M059J (cell line): ENCODE measurements around the gene SHB. TPM values are rescaled to one million over a fixed set of nuclear protein-coding genes. Genes with fewer than 3 reads are reported as not detected.

Experiments
- DNase-seq: peaks from one replicate; pipeline ENCODE4 v3.0.0-alpha.2; 2012; ENCODE audit warnings: low read depth
- total RNA-seq: library from RNA; depleted of rRNA; stranded (reverse); fragments of >200 nt; shearing (Covaris generic); gene quantifications from 2 replicates; pipeline ENCODE4 v1.2.3, GENCODE V29; 2014

Gene SHB
- total RNA-seq, 1 experiment from 2014 or later, result 25.6 TPM

DNA sequence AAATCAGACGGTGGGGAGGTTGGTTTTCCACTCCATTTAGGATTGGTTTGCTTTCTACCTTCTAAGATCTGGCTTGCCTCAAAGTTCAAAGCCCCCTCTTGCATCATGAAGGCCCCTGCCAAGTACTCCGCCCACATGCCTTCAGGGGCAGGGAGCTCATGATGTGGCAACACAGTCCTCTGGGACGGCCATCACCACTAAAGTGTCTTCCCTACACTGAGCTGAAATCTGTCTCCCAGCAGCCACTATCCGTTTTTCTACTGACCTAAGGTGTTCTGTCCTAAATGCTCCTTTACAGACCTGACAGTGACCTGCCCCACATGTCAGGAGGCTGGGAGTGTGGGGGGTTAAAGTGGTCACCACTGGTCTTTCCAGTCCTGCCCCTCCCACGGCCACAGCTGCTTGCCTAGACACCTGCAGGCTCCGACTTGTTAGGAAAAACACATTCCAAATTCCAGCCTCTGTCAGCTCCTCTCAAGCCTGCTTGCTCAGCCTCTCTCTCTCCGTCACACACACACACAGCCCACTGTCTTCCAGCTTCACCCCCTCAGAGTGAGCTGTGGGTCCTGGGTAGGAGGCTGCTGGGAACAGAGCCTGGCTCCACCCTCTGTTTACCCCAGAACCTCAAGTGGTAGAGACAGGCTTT, 44.9 kb downstream of the SHB start:
- peak; percentile 39 for DNase-seq

DNA sequence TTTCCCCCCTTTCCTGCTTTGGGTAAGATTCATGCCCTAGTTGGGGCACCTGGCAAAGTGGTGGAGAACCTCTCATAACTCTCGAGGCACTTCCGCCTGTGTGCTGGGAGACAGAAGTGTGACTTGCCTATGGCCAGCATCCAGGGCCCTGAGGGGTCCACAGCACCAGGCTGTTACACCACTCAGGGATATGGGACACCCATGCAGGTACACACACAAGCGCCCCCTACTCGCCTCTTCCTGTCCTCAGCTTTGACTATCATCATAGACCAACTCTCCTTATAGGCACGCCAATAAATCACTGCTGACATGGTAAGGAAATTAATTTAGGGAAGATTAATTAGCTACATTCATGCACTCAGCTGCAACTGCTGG, 45.4 kb downstream of the SHB start:
- DNase-seq, result no peak

GRCh38 chr9:38022995-38023394, 46.0 kb downstream of the SHB start:
- no peak for DNase-seq

GRCh38 chr9:38022203-38022895, 46.7 kb downstream of the SHB start:
- DNase-seq, result no peak

DNA sequence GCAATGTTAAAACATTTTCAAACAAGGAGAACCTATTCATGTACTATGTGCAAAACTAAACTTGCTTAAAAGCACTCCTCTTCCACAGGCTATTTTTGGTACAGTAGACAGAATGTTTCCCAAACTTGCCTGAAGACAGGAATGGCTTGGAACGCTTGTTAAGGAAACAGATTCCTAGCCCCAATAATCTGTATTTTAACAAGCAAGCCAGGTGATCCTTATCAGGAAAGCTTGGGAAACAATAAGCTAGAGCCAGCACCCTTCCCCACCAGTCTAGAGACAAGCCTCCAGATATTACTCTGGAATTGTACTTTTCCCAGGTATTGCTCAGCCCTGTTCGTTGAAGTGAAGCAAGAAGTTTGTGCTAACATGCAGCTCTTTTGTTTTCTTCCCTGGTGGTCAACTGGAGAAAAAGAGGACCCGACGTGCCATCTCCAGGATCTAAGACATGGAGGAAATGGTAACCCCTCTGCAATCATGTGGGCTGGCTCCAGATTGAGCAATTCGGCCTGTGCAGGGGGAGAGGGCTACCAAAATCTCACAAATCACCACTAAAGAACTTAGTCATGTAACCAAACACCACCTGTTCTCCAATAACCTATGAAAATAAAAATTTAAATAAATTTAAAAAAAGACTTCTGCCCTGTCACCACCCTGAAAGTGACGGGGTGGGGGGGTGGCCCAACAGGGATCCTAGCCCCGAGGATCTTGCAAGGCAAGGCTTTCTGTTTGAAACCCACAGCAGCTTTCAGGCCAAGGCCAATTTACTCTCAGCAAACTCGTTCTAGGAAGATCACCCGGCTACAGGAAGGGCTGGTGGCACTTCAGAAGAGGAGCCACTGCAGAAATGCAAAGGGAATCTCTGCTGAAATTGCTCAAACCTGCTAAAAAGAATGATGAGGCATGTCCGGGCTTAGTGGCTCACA, 48.6 kb downstream of the SHB start:
- peak; percentile 52 for DNase-seq

GRCh38 chr9:38019731-38020130, 49.3 kb downstream of the SHB start:
- no peak for DNase-seq

DNA sequence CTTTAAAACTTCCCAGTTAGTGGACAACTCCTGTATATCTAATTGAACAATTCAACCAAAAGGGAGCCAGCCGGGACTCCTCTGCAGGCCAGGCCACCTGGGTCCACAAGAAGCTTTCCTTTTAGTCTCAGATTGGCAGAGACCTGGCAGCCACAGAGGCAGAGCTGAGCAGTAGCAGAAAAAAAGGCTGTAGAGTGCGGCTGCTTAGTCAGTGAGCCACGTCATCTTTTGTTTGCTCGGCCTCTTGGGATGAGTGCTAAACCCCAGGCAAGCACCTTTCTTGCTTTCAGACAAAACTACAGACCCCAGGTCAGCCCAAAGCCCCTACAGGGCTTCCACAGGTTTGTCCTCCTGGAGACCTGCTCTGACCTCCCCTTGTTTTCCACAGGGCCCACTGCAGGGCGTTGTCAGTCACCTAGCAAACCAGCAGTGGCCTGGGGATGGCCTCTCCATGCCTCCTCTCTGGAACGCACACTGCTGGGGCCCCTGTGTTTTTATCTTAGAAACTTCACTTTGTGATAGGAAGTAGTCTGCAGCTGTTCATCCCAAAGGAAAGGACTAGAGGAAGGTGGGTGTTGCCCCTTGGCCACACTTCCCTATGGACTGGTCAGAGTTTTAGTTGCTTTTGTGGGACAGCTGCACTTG, 49.9 kb downstream of the SHB start:
- peak; percentile 89 for DNase-seq

DNA sequence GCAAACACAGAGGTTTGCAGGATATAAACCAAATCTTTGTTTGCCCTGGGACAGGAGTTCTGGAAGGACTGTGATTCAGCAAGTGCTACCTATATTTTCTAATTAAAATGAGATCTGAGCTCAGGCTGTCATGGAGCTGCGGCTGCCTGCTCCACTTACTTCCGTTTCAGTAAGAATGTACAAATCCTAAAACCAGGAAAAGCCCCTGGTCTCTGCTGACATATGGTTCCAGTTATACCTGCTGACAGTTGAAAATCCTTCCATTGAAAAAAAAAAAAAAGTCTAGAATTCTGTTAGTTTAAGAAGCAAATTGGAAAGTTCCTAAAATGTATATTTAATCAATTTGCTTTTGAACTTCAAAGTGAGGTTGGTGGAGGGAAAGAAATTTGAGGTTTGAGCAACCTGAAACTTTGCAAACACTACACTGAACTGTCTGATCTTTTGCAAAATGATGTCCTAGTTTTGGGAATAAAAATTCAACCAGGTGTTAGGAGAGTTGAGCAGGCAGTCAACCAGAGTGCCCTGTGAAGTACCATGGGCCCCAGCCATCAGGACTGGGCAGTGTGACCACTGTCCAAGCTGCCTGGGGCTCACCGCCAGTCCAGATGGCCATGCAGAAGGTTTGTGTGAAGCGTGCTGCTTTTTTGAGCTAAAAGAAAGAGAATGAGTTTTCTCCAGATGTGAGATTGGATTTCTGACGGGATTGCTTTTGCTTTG, 50.6 kb downstream of the SHB start:
- DNase-seq, result no peak

DNA sequence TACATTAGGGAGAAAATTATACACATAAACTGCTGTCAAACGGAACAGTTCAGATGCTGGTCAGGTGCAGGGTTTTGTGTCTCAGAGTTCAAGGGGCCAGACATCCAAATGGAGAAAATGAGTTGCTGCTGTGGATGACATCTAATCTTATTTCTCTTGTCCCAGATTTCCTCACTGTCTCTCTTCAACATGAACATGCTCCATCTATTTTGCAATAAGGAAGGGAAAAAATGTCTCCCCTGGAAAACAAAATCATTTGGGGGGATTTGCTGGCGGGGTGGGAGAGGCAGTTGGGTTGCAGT, 51.2 kb downstream of the SHB start:
- DNase-seq, result no peak

- DNase-seq, result peak; percentile 98
These were observed 51.7 kb downstream of the SHB start for GRCh38 chr9:38017149-38017884.

DNA sequence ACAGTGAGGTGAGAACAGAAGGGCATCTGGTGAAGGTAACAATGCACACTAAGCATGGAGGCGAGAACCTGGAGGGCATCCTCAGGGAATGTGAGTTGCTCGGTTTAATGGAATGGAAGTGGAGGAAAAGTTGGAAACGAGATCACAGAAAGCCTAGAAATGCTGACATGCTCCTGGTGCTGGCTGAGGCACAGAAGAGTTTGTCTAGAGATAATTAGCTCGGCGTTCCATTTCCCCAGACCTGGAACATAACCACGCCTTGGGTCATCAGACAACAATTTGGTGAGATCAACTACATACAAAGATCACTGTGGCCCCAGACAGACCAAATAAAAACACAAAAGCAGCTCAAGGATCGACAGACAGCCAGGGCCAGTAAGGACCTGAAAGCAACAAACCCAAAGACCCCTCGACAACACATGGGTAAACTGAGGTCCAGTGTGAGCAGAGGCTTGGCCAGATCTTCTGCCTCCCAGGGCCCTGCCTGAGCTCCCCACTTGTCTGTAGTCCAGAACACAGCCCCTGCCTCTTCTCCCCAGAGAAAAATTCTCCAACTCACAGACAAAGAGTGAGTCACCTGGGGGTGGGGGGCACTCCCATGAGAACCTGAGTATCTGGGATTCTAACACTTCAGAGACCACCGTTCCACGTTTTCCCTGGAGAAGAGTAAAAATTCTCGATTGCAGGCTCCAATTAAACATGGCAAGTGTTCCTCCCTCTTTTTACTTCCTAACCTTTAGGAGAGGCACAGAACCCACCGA, 52.5 kb downstream of the SHB start:
- DNase-seq, result peak; percentile 88

DNA sequence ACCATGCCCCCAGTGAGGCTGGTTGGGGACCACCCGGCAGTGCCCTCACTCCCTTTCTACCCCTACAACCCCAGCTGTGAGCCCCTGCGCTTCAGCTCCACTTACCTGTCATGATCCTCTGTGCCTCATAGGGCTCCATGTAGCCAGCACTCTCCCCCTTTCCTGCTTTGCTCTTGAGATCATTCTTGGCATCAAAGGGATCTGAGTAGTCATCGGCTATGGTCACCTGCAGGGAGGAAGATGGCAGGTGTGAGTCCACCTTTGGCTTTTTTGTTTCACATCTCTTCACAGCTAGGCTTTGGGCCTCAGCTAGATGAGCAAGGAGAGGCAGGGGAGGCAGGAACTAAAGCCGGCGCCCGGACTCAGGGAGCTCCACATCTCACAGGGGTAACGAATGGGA, 53.1 kb downstream of the SHB start:
- no peak for DNase-seq

DNA sequence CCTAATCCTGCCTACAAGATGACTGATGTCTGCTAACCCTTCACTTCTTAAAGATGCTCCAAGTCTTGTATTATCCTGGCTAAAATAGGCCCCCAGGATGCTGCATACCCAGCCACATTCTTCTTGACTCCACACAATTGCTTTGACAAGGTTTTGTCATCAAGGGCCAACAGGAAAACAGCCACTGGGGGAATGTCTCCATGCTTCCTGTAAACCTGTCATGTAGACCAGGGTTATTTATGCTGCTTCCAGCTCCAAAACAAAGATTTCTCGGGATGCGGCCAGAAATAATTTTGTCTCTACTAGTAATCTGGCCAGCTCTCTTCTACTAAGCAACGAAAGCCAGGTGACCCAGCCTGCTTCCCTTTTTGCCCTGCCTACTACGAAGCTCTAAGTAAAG, 53.8 kb downstream of the SHB start:
- DNase-seq, result peak; percentile 61

- no peak for DNase-seq
These were observed 56.1 kb downstream of the SHB start for GRCh38 chr9:38012767-38013450.

- no peak for DNase-seq
These were observed 57.0 kb downstream of the SHB start for GRCh38 chr9:38011991-38012390.

- DNase-seq, result peak; percentile 38
These were observed 57.9 kb downstream of the SHB start for GRCh38 chr9:38010918-38011704.

DNA sequence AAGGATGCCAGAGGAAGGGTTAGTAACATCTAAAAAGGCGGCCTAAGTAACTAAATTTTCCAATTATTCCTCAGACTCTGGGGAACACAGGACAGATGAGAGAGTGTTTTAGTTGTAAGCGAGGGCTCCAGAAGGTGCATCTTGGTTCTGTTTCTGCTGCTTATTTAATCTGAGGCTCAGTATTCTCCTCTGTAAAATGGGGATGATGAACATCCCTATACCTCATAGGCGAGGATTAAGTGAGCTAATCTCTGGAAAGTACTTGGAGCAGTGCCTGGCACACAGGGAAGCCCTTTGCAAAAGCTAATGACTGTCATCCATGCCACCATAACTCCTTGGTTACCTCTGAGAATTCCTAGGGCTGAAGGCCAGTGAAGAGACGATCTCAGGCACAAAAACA, 59.0 kb downstream of the SHB start:
- DNase-seq, result no peak

DNA sequence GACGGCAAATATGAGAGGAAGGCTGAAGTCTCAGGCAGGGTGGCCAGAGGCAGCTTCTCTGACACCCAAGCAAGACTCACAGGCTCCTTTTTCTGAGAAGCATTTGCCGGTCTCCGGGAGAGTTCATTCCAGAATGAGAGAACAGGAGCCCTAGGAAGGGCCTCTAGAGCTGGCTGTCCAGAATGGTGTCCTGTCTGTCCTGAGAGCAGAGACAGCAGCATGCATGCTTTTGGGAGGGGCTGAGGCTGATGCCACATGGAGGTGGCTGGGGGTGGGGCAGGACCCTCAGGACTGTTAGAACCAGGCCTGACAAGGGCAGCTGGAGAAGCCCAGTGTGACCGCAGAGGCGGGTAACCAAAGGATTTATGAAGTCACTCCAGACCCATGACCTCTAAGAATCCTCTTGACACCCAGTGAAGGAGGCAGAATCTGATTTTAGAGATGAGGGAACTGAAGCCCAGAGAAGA, 60.0 kb downstream of the SHB start:
- peak; percentile 35 for DNase-seq
